Astrocyte (in vitro differentiated cells and primary cell): ENCODE data around the gene BTBD1. TPM values are rescaled to one million over a fixed set of nuclear protein-coding genes. Genes with fewer than 3 reads are reported as not detected.

Source experiments
- DNase-seq: peaks from one replicate; pipeline ENCODE4 v3.0.0-alpha.2; 2010; ENCODE audit warnings: low read depth
- FAIRE-seq: peaks from 2 replicates; lab custom pipeline; 2011; peaks lifted over from hg19 to GRCh38; lab: Jason Lieb, UNC
- H2AFZ ChIP-seq: 2 replicates; pipeline ENCODE4 v1.6.0; 2012; ENCODE audit warnings: low read depth, low read length, inconsistent platforms
- H3K27ac ChIP-seq: 2 replicates; pipeline ENCODE4 v1.5.1; 2011; ENCODE audit warnings: low read depth, low read length, inconsistent platforms
- H3K27me3 ChIP-seq: 2 replicates; pipeline ENCODE4 v1.6.0; 2011; ENCODE audit warnings: low read length, inconsistent platforms; ENCODE audit not compliant: insufficient read depth
- H3K36me3 ChIP-seq: 2 replicates; pipeline ENCODE4 v1.5.1; 2011; ENCODE audit warnings: low read length, inconsistent platforms; ENCODE audit not compliant: insufficient read depth
- H3K4me1 ChIP-seq: 2 replicates; pipeline ENCODE4 v1.5.1; 2011; ENCODE audit warnings: low read length, inconsistent platforms; ENCODE audit not compliant: insufficient read depth
- H3K4me2 ChIP-seq: 2 replicates; pipeline ENCODE4 v1.6.0; 2012; ENCODE audit warnings: low read length, inconsistent platforms
- H3K4me3 ChIP-seq: 2 replicates; pipeline ENCODE4 v1.5.1; 2011; ENCODE audit warnings: low read depth, mild to moderate bottlenecking, low read length, inconsistent platforms; ENCODE audit not compliant: insufficient read depth
- H3K79me2 ChIP-seq: 2 replicates; pipeline ENCODE4 v1.6.0; 2012; ENCODE audit warnings: mild to moderate bottlenecking, low read length, inconsistent platforms; ENCODE audit not compliant: insufficient read depth
- H3K9ac ChIP-seq: 2 replicates; pipeline ENCODE4 v1.6.0; 2012; ENCODE audit warnings: mild to moderate bottlenecking, low read length, inconsistent platforms
- H3K9me3 ChIP-seq: 2 replicates; pipeline ENCODE4 v1.5.1; 2012; ENCODE audit warnings: low read depth, mild to moderate bottlenecking, low read length, inconsistent platforms; ENCODE audit not compliant: insufficient read depth
- H4K20me1 ChIP-seq: 2 replicates; pipeline ENCODE4 v1.6.0; 2012; ENCODE audit warnings: low read length, inconsistent platforms; ENCODE audit not compliant: insufficient read depth
- H3K27ac Mint-ChIP-seq: one replicate; pipeline ENCODE4 v1.8.0; 2021; ENCODE audit warnings: mild to moderate bottlenecking, mixed read lengths; ENCODE audit not compliant: unreplicated experiment
- H3K27me3 Mint-ChIP-seq: one replicate; pipeline ENCODE4 v1.8.0; 2021; ENCODE audit warnings: low read depth, mixed read lengths; ENCODE audit not compliant: unreplicated experiment
- H3K36me3 Mint-ChIP-seq: one replicate; pipeline ENCODE4 v1.8.0; 2021; ENCODE audit warnings: low read depth, mixed read lengths; ENCODE audit not compliant: unreplicated experiment
- H3K4me1 Mint-ChIP-seq: one replicate; pipeline ENCODE4 v1.8.0; 2021; ENCODE audit warnings: low read depth, mixed read lengths; ENCODE audit not compliant: unreplicated experiment
- H3K4me3 Mint-ChIP-seq: one replicate; pipeline ENCODE4 v1.8.0; 2021; ENCODE audit warnings: mild to moderate bottlenecking, moderate library complexity, mixed read lengths; ENCODE audit not compliant: unreplicated experiment
- H3K9me3 Mint-ChIP-seq: one replicate; pipeline ENCODE4 v1.8.0; 2021; ENCODE audit warnings: mild to moderate bottlenecking, mixed read lengths; ENCODE audit not compliant: unreplicated experiment
- CTCF ChIP-seq: IDR thresholded peaks from 2 replicates; pipeline ENCODE4 v1.5.1; 2011; ENCODE audit warnings: low read depth, mild to moderate bottlenecking, inconsistent platforms, low read length, moderate library complexity; ENCODE audit not compliant: insufficient read depth
- EZH2 ChIP-seq: IDR thresholded peaks from 2 replicates; pipeline ENCODE4 v1.6.1; 2012; ENCODE audit warnings: mild to moderate bottlenecking, low read length, inconsistent platforms; ENCODE audit not compliant: insufficient read depth
- total RNA-seq: library from RNA; stranded (reverse); gene quantifications from 2 replicates; pipeline ENCODE4 v1.2.1, GENCODE V29; 2021

Gene BTBD1
- total RNA-seq, 1 donor from 2014 or later: 61.1 TPM

- no peak for DNase-seq
- TF ChIP-seq CTCF (no peak), EZH2 (no peak)
- no peak overlapping the region for H3K27ac ChIP-seq
- no peaks in the 10 kb centered on the region for H4K20me1 ChIP-seq
- no peak overlapping the region for H3K4me3 ChIP-seq
- H3K27me3 ChIP-seq: peaks cover 17% of the 10 kb centered on the region
- H3K4me2 ChIP-seq: no peak overlapping the region
- FAIRE-seq: no peak
- no peaks in the 10 kb centered on the region for H3K9me3 ChIP-seq
- H2AFZ ChIP-seq: no peak overlapping the region
- peaks cover 14% of the 10 kb centered on the region for H3K9me3 Mint-ChIP-seq
- H3K79me2 ChIP-seq: no peaks in the 10 kb centered on the region
- no peak overlapping the region for H3K4me3 Mint-ChIP-seq
- peaks cover 18% of the 10 kb centered on the region for H3K27me3 Mint-ChIP-seq
- no peaks in the 10 kb centered on the region for H3K4me1 ChIP-seq
- H3K36me3 ChIP-seq: no peaks in the 10 kb centered on the region
- no peak overlapping the region for H3K27ac Mint-ChIP-seq
- H3K9ac ChIP-seq: no peak overlapping the region
- peaks cover 6% of the 10 kb centered on the region for H3K36me3 Mint-ChIP-seq
- no peaks in the 10 kb centered on the region for H3K4me1 Mint-ChIP-seq
Observed at GRCh38 chr15:83099290-83099689, 32.2 kb upstream of the BTBD1 start.

- Histone ChIP-seq H3K4me3 (no peak overlapping the region), H3K4me2 (no peak overlapping the region), H3K36me3 (no peaks in the 10 kb centered on the region), H4K20me1 (no peaks in the 10 kb centered on the region), H2AFZ (no peak overlapping the region), H3K27ac (no peak overlapping the region), H3K4me1 (no peaks in the 10 kb centered on the region), H3K9me3 (no peaks in the 10 kb centered on the region), H3K9ac (no peak overlapping the region), H3K79me2 (no peaks in the 10 kb centered on the region), H3K27me3 (peaks cover 17% of the 10 kb centered on the region)
- no peak for DNase-seq
- peaks cover 14% of the 10 kb centered on the region for H3K27me3 Mint-ChIP-seq
- peaks cover 12% of the 10 kb centered on the region for H3K9me3 Mint-ChIP-seq
- H3K27ac Mint-ChIP-seq: no peak overlapping the region
- no peak for FAIRE-seq
- no peaks in the 10 kb centered on the region for H3K4me1 Mint-ChIP-seq
- TF ChIP-seq EZH2 (no peak), CTCF (no peak)
- peaks cover 8% of the 10 kb centered on the region for H3K36me3 Mint-ChIP-seq
- H3K4me3 Mint-ChIP-seq: no peak overlapping the region
Observed at GRCh38 chr15:83098079-83098478, 31.0 kb upstream of the BTBD1 start.

- Histone ChIP-seq H2AFZ (no peak overlapping the region), H3K4me1 (peaks cover 4% of the 10 kb centered on the region), H3K36me3 (no peaks in the 10 kb centered on the region), H3K4me2 (no peak overlapping the region), H3K27ac (no peak overlapping the region), H3K4me3 (no peak overlapping the region), H3K9me3 (no peaks in the 10 kb centered on the region), H3K27me3 (peaks cover 8% of the 10 kb centered on the region), H4K20me1 (no peaks in the 10 kb centered on the region), H3K79me2 (no peaks in the 10 kb centered on the region), H3K9ac (no peak overlapping the region)
- Mint-ChIP-seq H3K27me3 (peaks cover 5% of the 10 kb centered on the region), H3K36me3 (peaks cover 8% of the 10 kb centered on the region), H3K4me3 (no peak overlapping the region), H3K9me3 (peaks cover 9% of the 10 kb centered on the region), H3K4me1 (peaks cover 6% of the 10 kb centered on the region), H3K27ac (no peak overlapping the region)
- no peak for TF ChIP-seq EZH2
- no peak for TF ChIP-seq CTCF
- FAIRE-seq: no peak
- DNase-seq: no peak
Observed at GRCh38 chr15:83094583-83094982, 27.5 kb upstream of the BTBD1 start.
